Smooth muscle cell (in vitro differentiated cells): Measurements from ENCODE around the gene PTAR1. TPM values are rescaled to one million over a fixed set of nuclear protein-coding genes. Genes with fewer than 3 reads are reported as not detected.
"Not testable (repeated sequence)": the region's sequence is repeated elsewhere in the genome, so short reads cannot be mapped to it uniquely, and the experiment has no call there.

Experiments used
- DNase-seq: peaks from one replicate; lab custom pipeline; 2025; ENCODE audit not compliant: unreplicated experiment; lab: John Stamatoyannopoulos, UW
- H2AFZ ChIP-seq: fragments of 200-600 bp; sonication (generic); 2 replicates; pipeline ENCODE4 v1.6.0; 2016; ENCODE audit warnings: antibody characterized with exemption, low read depth, mild to moderate bottlenecking
- H3F3A ChIP-seq: fragments of 200-600 bp; sonication (generic); 2 replicates; pipeline ENCODE4 v1.6.0; 2017; ENCODE audit warnings: antibody characterized with exemption, low read depth
- H3K27ac ChIP-seq: fragments of 200-600 bp; sonication (generic); 2 replicates; pipeline ENCODE4 v1.5.1; 2016; ENCODE audit warnings: low read depth, mild to moderate bottlenecking
- H3K27me3 ChIP-seq: fragments of 200-600 bp; sonication (generic); 2 replicates; pipeline ENCODE4 v1.6.1; 2016; ENCODE audit warnings: low read depth, mild to moderate bottlenecking
- H3K36me3 ChIP-seq: fragments of 200-600 bp; sonication (generic); 2 replicates; pipeline ENCODE4 v1.5.1; 2016; ENCODE audit warnings: low read depth
- H3K4me1 ChIP-seq: fragments of 200-600 bp; sonication (generic); 2 replicates; pipeline ENCODE4 v1.5.1; 2016; ENCODE audit warnings: low read depth
- H3K4me2 ChIP-seq: fragments of 200-600 bp; sonication (generic); 2 replicates; pipeline ENCODE4 v1.6.0; 2016; ENCODE audit warnings: mild to moderate bottlenecking
- H3K4me3 ChIP-seq: fragments of 200-600 bp; sonication (generic); 2 replicates; pipeline ENCODE4 v1.5.1; 2016; ENCODE audit warnings: mild to moderate bottlenecking
- H3K79me2 ChIP-seq: fragments of 200-600 bp; sonication (generic); 2 replicates; pipeline ENCODE4 v1.6.0; 2016; ENCODE audit warnings: low read depth, mild to moderate bottlenecking
- H3K9ac ChIP-seq: fragments of 200-600 bp; sonication (generic); 2 replicates; pipeline ENCODE4 v1.6.0; 2016; ENCODE audit warnings: low read depth
- H3K9me3 ChIP-seq: fragments of 200-600 bp; sonication (generic); replicated peaks from 2 replicates; pipeline ENCODE4 v1.5.1; 2016; ENCODE audit warnings: low read depth
- H4K20me1 ChIP-seq: fragments of 200-600 bp; sonication (generic); 2 replicates; pipeline ENCODE4 v1.6.0; 2016; ENCODE audit warnings: low read depth
- CTCF ChIP-seq: fragments of 200-600 bp; sonication (generic); IDR thresholded peaks from 2 replicates; pipeline ENCODE4 v1.5.1; 2017; ENCODE audit warnings: borderline replicate concordance, mild to moderate bottlenecking, antibody characterized with exemption; ENCODE audit not compliant: insufficient read depth, poor library complexity, severe bottlenecking
- WGBS: methylation state at CpG from one replicate; pipeline ENCODE4 v1.1.7; 2016; ENCODE audit warnings: low lambda C conversion rate; 5-methylcytosine and 5-hydroxymethylcytosine counted together
- polyA plus RNA-seq: library from polyadenylated mRNA; unstranded; fragments of >200 nt; fragmentation: Nextera tagmentation; extraction: Ambion mirVana; gene quantifications from 2 replicates; pipeline ENCODE4 v1.2.1, GENCODE V29; 2016
- total RNA-seq: library from RNA; depleted of rRNA; stranded (reverse); fragments of >200 nt; gene quantifications from 2 replicates; pipeline ENCODE4 v1.2.3, GENCODE V29; 2014

PTAR1 gene
- total and polyA plus RNA-seq, 2 experiments from 2014 or later, result 6.8 to 98.8 TPM

GRCh38 chr9:69771775-69772418, 12.1 kb upstream of the PTAR1 start:
- no peaks in the 10 kb centered on the region for H3K9me3 ChIP-seq
- H3F3A ChIP-seq, result no peaks in the 10 kb centered on the region
- WGBS, result 84% methylated on average over 4 of the region's 4 CpGs
- no peak for DNase-seq
- H3K4me3 ChIP-seq, result no peak overlapping the region
- no peak overlapping the region for H3K9ac ChIP-seq
- TF ChIP-seq CTCF, result no peak
- no peaks in the 10 kb centered on the region for H4K20me1 ChIP-seq
- H3K4me1 ChIP-seq, result no peaks in the 10 kb centered on the region
- no peak overlapping the region for H3K4me2 ChIP-seq
- no peaks in the 10 kb centered on the region for H3K36me3 ChIP-seq
- no peaks in the 10 kb centered on the region for H3K79me2 ChIP-seq
- H3K27ac ChIP-seq, result no peak overlapping the region
- no peak overlapping the region for H2AFZ ChIP-seq
- H3K27me3 ChIP-seq, result no peaks in the 10 kb centered on the region

- H3K4me2 ChIP-seq, result no peak overlapping the region
- H4K20me1 ChIP-seq, result no peaks in the 10 kb centered on the region
- no peak overlapping the region for H3K27ac ChIP-seq
- TF ChIP-seq CTCF, result no peak
- H3F3A ChIP-seq, result no peaks in the 10 kb centered on the region
- H3K27me3 ChIP-seq, result no peaks in the 10 kb centered on the region
- no peak overlapping the region for H3K9ac ChIP-seq
- DNase-seq, result no peak
- no peak overlapping the region for H2AFZ ChIP-seq
- H3K4me1 ChIP-seq, result peaks cover 7% of the 10 kb centered on the region
- no peaks in the 10 kb centered on the region for H3K9me3 ChIP-seq
- no peaks in the 10 kb centered on the region for H3K36me3 ChIP-seq
- H3K79me2 ChIP-seq, result no peaks in the 10 kb centered on the region
- WGBS, result 84% methylated on average over 1 of the region's 1 CpG
- no peak overlapping the region for H3K4me3 ChIP-seq
Observed at GRCh38 chr9:69768716-69769115, 8.9 kb upstream of the PTAR1 start.

GRCh38 chr9:69768101-69768500, 8.3 kb upstream of the PTAR1 start:
- Histone ChIP-seq H3K9me3 (no peaks in the 10 kb centered on the region), H3K36me3 (no peaks in the 10 kb centered on the region)

GRCh38 chr9:69763862-69764261, 4.1 kb upstream of the PTAR1 start:
- not testable (repeated sequence) for H3K9ac ChIP-seq, H3K9me3 ChIP-seq, H3F3A ChIP-seq, H3K36me3 ChIP-seq, H3K4me3 ChIP-seq, H2AFZ ChIP-seq, H4K20me1 ChIP-seq, DNase-seq, H3K27me3 ChIP-seq, H3K4me2 ChIP-seq, H3K79me2 ChIP-seq, H3K27ac ChIP-seq
- H3K4me1 ChIP-seq, result peaks cover 19% of the 10 kb centered on the region
- 30% methylated on average over 5 of the region's 5 CpGs for WGBS

More at GRCh38 chr9:69768101-69768500, 8.3 kb upstream of the PTAR1 start:
- H3K9ac ChIP-seq, result no peak overlapping the region
- H4K20me1 ChIP-seq, result no peaks in the 10 kb centered on the region
- H3K27me3 ChIP-seq, result no peaks in the 10 kb centered on the region
- no peak for TF ChIP-seq CTCF
- DNase-seq, result no peak
- H3K4me1 ChIP-seq, result peaks cover 7% of the 10 kb centered on the region
- no peak overlapping the region for H2AFZ ChIP-seq
- no peaks in the 10 kb centered on the region for H3F3A ChIP-seq
- no peak overlapping the region for H3K4me3 ChIP-seq
- no peak overlapping the region for H3K27ac ChIP-seq
- H3K79me2 ChIP-seq, result no peaks in the 10 kb centered on the region
- WGBS, result 95% methylated on average over 1 of the region's 1 CpG
- no peak overlapping the region for H3K4me2 ChIP-seq
